ENCODE data around the gene GNE.
"Not testable (repeated sequence)": the region's sequence is repeated elsewhere in the genome, so short reads cannot be mapped to it uniquely, and the experiment has no call there.

The GNE gene

DNA sequence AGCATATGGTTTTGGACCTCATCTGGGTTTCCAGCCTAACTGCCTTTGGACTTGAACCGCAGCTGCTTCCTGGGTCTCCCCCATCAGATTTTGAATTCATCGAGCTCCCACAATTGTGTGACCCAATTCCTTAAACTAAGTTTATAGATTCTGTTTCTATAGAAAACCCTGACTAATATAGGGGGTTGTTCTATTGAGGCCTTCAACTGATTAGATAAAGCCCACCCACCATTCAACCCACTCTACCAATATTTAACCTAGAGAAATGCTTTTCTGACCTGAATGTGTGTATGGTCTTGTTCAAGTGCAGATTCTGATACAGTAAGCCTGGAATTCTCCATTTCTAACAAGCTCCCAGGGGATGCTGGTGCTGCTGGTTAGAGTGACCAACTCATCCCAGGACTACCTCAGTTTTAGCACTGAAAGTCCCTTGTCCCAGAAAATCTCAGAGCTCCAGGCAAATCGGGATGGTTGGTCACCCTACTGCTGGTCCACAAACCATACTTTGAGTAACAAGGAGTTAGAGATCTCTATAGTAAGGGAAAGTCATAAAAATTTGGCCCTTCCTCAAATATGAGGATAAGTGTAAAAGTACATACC is 31.7 kb upstream of the GNE start:
- Histone ChIP-seq H3K4me1 (ENCODE audit: control insufficient read depth, insufficient read depth, low read length) (no peaks in the 10 kb centered on the region), H3K27me3 (ENCODE audit: control insufficient read depth, insufficient read depth, low read length) (no peaks in the 10 kb centered on the region), H3K4me3 (ENCODE audit: low read length) (no peak overlapping the region), H3K36me3 (ENCODE audit: insufficient read depth, low read length) (no peaks in the 10 kb centered on the region), H3K9ac (ENCODE audit: low read depth, low read length) (no peak overlapping the region), H3K9me3 (replicated peaks; ENCODE audit: low read length) (no peaks in the 10 kb centered on the region), H3K4me2 (ENCODE audit: low read length) (no peak overlapping the region)

DNA sequence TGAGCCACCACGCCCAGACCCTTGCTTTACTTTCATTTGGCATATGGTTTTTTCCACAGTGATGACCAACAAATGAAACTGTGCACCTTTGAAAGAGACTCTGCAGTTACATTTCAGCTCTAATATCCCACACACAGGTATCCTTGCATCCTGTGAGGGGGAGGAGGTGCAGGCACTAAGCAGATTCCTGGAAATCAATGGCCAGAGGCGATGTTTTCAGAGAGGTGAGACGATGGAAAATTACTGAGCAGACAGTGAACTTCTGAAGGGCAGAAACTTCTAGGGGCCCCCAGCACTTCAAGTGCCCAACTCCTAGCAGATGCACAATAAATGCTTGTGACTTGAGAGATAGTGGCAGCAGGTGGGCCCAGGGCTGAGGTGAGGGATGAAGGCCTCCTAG is 29.8 kb upstream of the GNE start:
- Histone ChIP-seq H3K4me1 (ENCODE audit: control insufficient read depth, insufficient read depth, low read length) (no peaks in the 10 kb centered on the region), H3K9me3 (replicated peaks; ENCODE audit: low read length) (no peaks in the 10 kb centered on the region), H3K27me3 (ENCODE audit: control insufficient read depth, insufficient read depth, low read length) (no peaks in the 10 kb centered on the region), H3K36me3 (ENCODE audit: insufficient read depth, low read length) (no peaks in the 10 kb centered on the region), H3K4me3 (ENCODE audit: low read length) (no peak overlapping the region), H3K4me2 (ENCODE audit: low read length) (no peak overlapping the region), H3K9ac (ENCODE audit: low read depth, low read length) (no peak overlapping the region)

DNA sequence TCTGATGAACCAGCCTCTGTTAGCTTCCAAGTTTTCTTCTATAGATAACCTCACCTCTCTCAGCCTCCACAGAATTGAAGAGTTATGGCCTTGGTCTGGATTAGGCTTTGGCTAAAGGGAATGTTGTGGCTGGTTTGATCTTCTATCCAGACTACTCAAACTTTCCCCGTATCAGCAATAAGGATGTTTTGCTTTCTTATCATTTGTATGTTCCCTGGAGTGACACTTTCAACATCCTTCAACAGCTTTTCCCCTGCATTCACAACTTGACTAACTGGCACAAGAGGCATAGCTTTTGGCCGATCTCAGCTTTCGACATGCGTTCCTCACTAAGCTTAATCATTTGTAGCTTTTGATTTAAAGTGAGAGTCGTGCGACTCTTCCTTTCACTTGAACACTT is 28.1 kb upstream of the GNE start:
- no peaks in the 10 kb centered on the region for H3K27me3 ChIP-seq (ENCODE audit: control insufficient read depth, insufficient read depth, low read length)
- H3K9ac ChIP-seq (ENCODE audit: low read depth, low read length) = no peak overlapping the region
- no peaks in the 10 kb centered on the region for H3K36me3 ChIP-seq (ENCODE audit: insufficient read depth, low read length)
- H3K9me3 ChIP-seq (replicated peaks; ENCODE audit: low read length) = no peaks in the 10 kb centered on the region
- no peak overlapping the region for H3K4me3 ChIP-seq (ENCODE audit: low read length)
- H3K4me1 ChIP-seq (ENCODE audit: control insufficient read depth, insufficient read depth, low read length) = no peaks in the 10 kb centered on the region
- no peak overlapping the region for H3K4me2 ChIP-seq (ENCODE audit: low read length)

DNA sequence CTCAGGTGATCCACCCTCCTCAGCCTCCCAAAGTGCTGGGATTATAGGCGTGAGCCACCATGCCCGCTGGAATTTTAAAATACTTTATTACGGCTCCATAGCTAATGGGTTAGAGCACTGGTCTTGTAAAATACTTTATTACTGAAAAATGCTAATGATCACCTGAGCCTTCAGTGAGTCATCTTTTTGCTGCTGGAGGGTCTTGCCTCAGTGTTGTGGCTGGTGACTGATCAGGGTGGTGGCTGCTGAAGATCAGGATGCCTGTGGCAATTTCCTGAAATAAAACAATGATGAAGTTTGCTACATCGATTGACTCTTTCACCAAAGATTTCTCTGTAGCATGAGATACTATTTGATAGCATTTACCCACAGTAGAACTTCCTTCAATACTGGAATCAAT is 26.0 kb upstream of the GNE start:
- H3K36me3 ChIP-seq (ENCODE audit: insufficient read depth, low read length) = no peaks in the 10 kb centered on the region
- H3K9ac ChIP-seq (ENCODE audit: low read depth, low read length) = no peak overlapping the region
- H3K4me3 ChIP-seq (ENCODE audit: low read length) = no peak overlapping the region
- no peaks in the 10 kb centered on the region for H3K4me1 ChIP-seq (ENCODE audit: control insufficient read depth, insufficient read depth, low read length)
- no peaks in the 10 kb centered on the region for H3K27me3 ChIP-seq (ENCODE audit: control insufficient read depth, insufficient read depth, low read length)
- H3K9me3 ChIP-seq (replicated peaks; ENCODE audit: low read length) = no peaks in the 10 kb centered on the region
- no peak overlapping the region for H3K4me2 ChIP-seq (ENCODE audit: low read length)

DNA sequence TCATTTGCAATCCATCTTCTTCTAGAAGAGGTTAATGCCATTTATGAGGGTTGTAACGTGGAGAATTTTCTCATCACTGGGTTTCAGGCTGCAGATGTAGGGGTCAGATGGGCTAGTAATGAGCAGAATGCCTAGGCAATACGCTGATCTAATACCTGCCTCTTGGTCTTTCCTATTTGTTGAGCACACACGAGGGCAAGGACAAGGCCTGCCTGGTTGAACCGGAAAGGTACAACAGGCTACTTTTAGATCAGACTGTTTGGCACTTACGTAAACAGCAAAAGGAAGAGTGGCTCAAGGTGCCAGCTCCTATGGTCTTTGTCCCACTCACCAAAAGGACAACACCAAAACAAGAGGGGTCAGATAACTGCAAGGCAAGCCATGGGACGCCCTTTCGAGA is 24.0 kb upstream of the GNE start:
- Histone ChIP-seq H3K9ac (ENCODE audit: low read depth, low read length) (no peak overlapping the region), H3K4me1 (ENCODE audit: control insufficient read depth, insufficient read depth, low read length) (no peaks in the 10 kb centered on the region), H3K36me3 (ENCODE audit: insufficient read depth, low read length) (no peaks in the 10 kb centered on the region), H3K9me3 (replicated peaks; ENCODE audit: low read length) (no peaks in the 10 kb centered on the region), H3K4me3 (ENCODE audit: low read length) (no peak overlapping the region), H3K4me2 (ENCODE audit: low read length) (no peak overlapping the region), H3K27me3 (ENCODE audit: control insufficient read depth, insufficient read depth, low read length) (no peaks in the 10 kb centered on the region)

DNA sequence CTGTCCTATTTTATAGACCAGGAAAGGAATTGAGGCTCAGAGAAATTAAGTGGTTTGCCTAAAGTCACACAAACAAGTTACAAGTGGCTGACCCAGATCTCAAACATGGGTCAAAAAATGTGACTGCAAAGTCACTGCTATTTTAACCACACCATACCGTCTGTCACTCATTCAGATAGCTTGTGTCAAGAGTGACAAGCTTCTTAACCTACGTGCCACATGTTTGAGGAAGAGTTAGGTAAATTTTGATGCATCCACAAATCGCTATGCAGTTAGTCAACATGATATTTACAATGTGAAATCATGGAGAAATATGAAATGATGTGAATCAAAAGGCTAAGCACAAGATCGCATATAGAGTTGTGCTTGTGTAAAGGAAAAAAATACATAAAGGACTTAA is 22.7 kb upstream of the GNE start:
- Histone ChIP-seq H3K4me1 (ENCODE audit: control insufficient read depth, insufficient read depth, low read length) (peaks cover 7% of the 10 kb centered on the region), H3K27me3 (ENCODE audit: control insufficient read depth, insufficient read depth, low read length) (no peaks in the 10 kb centered on the region), H3K4me3 (ENCODE audit: low read length) (no peak overlapping the region), H3K9me3 (replicated peaks; ENCODE audit: low read length) (no peaks in the 10 kb centered on the region), H3K4me2 (ENCODE audit: low read length) (no peak overlapping the region), H3K9ac (ENCODE audit: low read depth, low read length) (no peak overlapping the region), H3K36me3 (ENCODE audit: insufficient read depth, low read length) (no peaks in the 10 kb centered on the region)

DNA sequence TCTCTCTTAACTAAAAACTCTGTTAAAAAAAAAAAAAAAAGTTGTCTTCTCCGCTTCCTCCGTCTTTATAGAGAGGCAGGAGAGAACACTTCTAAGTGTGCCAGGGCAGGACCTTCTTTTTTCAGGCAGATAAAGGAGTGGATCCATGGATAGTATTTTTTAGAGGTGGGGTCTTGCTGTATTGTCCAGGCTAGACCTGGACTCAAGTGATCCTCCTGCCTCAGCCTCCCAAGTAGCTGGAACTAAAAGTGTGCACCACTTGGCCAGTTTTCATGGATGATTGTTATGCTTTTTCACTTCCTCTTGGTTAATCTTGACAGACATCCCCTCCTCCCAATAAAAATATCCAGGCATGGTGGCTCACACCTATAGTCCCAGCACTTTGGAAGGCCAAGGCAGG is 20.0 kb upstream of the GNE start:
- H3K4me3 ChIP-seq (ENCODE audit: low read length) = no peak overlapping the region
- no peaks in the 10 kb centered on the region for H3K36me3 ChIP-seq (ENCODE audit: insufficient read depth, low read length)
- peaks cover 8% of the 10 kb centered on the region for H3K4me1 ChIP-seq (ENCODE audit: control insufficient read depth, insufficient read depth, low read length)
- H3K4me2 ChIP-seq (ENCODE audit: low read length) = no peak overlapping the region
- no peak overlapping the region for H3K9ac ChIP-seq (ENCODE audit: low read depth, low read length)
- H3K27me3 ChIP-seq (ENCODE audit: control insufficient read depth, insufficient read depth, low read length) = no peaks in the 10 kb centered on the region
- H3K9me3 ChIP-seq (replicated peaks; ENCODE audit: low read length) = no peaks in the 10 kb centered on the region

DNA sequence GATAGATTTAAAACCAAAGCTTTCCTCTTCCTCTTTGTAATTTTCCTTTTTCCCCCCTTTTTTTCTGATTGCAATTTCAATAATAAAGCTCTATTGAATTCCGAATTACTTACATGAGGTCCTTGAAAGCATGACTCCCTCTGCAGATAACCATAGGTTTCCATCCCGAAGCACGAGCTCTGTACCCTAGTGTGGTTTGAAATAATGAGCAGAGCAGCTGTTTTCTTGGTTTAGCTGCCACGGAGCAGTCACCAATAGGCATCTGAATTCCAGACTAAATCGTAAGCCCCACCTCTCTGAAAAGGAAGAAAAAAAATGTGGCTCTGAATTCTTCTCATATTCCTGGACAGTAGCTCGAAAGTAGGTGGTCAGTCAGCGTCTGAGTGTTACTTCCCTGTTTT is 18.5 kb upstream of the GNE start:
- H3K36me3 ChIP-seq (ENCODE audit: insufficient read depth, low read length) = no peaks in the 10 kb centered on the region
- H3K4me2 ChIP-seq (ENCODE audit: low read length) = peak overlapping the region; percentile 71
- H3K9me3 ChIP-seq (replicated peaks; ENCODE audit: low read length) = no peaks in the 10 kb centered on the region
- H3K27me3 ChIP-seq (ENCODE audit: control insufficient read depth, insufficient read depth, low read length) = no peaks in the 10 kb centered on the region
- peak overlapping the region; percentile 46 for H3K4me3 ChIP-seq (ENCODE audit: low read length)
- H3K4me1 ChIP-seq (ENCODE audit: control insufficient read depth, insufficient read depth, low read length) = peaks cover 8% of the 10 kb centered on the region
- H3K9ac ChIP-seq (ENCODE audit: low read depth, low read length) = peak overlapping the region; percentile 38

DNA sequence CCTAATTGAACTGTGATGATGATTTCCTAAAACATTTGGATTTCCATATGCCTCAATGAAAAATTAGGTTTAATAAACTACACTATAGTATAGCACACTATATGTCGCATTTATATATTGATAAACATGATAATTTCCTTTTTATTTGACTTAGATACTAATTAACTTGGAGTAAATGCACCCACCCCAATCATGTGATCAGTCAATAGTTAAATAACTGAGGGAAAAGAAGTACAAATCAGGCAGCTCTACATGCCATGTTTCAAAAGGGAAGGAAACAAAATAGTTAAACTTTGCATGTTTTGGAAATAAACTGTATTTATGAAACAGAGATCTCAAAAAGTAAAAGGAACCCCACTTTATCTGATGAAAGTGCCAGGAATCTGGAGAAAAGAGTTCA is 18.0 kb upstream of the GNE start:
- H3K9ac ChIP-seq (ENCODE audit: low read depth, low read length) = peak overlapping the region; percentile 38
- no peaks in the 10 kb centered on the region for H3K9me3 ChIP-seq (replicated peaks; ENCODE audit: low read length)

DNA sequence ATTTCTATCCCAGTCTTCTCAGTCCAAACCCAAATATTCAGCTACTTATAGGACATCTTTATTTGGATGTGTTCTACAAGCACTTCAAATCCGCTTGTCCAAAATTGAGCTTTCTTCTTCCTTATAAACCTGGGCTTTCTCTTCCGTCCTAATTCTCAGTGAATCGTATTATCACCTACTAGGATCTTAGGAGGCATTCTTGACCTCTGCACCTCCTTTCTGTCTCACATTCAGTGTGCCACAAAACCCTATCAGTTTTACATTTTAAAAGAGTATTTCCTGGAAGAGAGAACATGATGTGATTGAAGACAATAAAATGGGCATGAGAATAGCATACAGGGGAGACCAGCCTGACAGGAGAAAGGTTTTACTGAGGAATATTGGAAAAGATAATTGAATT is 16.8 kb upstream of the GNE start:
- H3K4me3 ChIP-seq (ENCODE audit: low read length) = no peak overlapping the region
- H3K9ac ChIP-seq (ENCODE audit: low read depth, low read length) = no peak overlapping the region
- H3K9me3 ChIP-seq (replicated peaks; ENCODE audit: low read length) = no peaks in the 10 kb centered on the region
- H3K4me1 ChIP-seq (ENCODE audit: control insufficient read depth, insufficient read depth, low read length) = peaks cover 8% of the 10 kb centered on the region
- H3K36me3 ChIP-seq (ENCODE audit: insufficient read depth, low read length) = no peaks in the 10 kb centered on the region
- H3K4me2 ChIP-seq (ENCODE audit: low read length) = no peak overlapping the region
- no peaks in the 10 kb centered on the region for H3K27me3 ChIP-seq (ENCODE audit: control insufficient read depth, insufficient read depth, low read length)

More for the DNA sequence above, 18.0 kb upstream of the GNE start:
- H3K4me1 ChIP-seq (ENCODE audit: control insufficient read depth, insufficient read depth, low read length) = peaks cover 8% of the 10 kb centered on the region
- peak overlapping the region; percentile 71 for H3K4me2 ChIP-seq (ENCODE audit: low read length)
- no peaks in the 10 kb centered on the region for H3K36me3 ChIP-seq (ENCODE audit: insufficient read depth, low read length)
- no peaks in the 10 kb centered on the region for H3K27me3 ChIP-seq (ENCODE audit: control insufficient read depth, insufficient read depth, low read length)
- peak overlapping the region; percentile 46 for H3K4me3 ChIP-seq (ENCODE audit: low read length)

DNA sequence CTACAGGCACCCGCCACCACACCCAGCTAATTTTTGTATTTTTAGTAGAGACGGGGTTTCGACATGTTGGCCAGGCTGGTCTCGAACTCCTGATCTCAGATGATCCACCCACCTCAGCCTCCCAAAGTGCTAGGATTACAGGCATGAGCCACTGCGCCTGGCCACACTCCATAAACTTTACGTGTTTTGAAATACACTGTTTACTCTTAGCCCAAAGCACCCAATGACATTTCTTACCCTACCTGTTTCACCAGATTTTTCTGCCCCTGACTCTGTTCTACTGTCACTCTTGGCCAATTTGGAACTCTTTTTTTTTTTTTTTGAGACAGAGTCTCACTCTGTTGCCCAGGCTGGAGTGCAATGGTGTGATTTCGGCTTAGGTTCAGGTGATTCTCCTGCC is 15.1 kb upstream of the GNE start:
- peaks cover 11% of the 10 kb centered on the region for H3K4me1 ChIP-seq (ENCODE audit: control insufficient read depth, insufficient read depth, low read length)
- H3K9me3 ChIP-seq (replicated peaks; ENCODE audit: low read length); H3K27me3 ChIP-seq (ENCODE audit: control insufficient read depth, insufficient read depth, low read length); H3K4me2 ChIP-seq (ENCODE audit: low read length); H3K36me3 ChIP-seq (ENCODE audit: insufficient read depth, low read length); H3K4me3 ChIP-seq (ENCODE audit: low read length); H3K9ac ChIP-seq (ENCODE audit: low read depth, low read length): not testable (repeated sequence)

DNA sequence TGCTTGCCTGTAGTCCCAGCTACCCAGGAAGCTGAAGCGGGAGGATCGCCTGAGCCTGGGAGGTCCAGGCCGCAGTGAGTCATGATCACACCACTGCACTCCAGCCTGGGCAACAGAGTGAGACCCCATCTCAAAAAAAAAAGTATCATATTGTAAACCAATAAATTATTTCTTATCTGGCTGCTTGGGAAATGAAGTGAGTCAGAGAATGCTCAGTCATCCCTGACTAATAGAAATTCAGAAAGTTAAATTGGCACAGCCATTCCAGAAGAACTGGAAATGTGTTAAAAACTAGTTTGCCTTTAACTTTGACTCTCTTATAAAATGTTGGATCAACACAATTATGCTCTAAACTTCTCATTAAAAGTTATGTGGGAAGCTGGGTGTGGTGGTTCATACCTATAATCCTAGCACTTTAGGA is 9.8 kb upstream of the GNE start:
- Histone ChIP-seq H3K9ac (ENCODE audit: low read depth, low read length) (no peak overlapping the region), H3K27me3 (ENCODE audit: control insufficient read depth, insufficient read depth, low read length) (no peaks in the 10 kb centered on the region), H3K9me3 (replicated peaks; ENCODE audit: low read length) (no peaks in the 10 kb centered on the region), H3K36me3 (ENCODE audit: insufficient read depth, low read length) (no peaks in the 10 kb centered on the region), H3K4me3 (ENCODE audit: low read length) (no peak overlapping the region), H3K4me1 (ENCODE audit: control insufficient read depth, insufficient read depth, low read length) (peaks cover 5% of the 10 kb centered on the region), H3K4me2 (ENCODE audit: low read length) (no peak overlapping the region)
